NCI-H146 treated with DMSO at 0.1 percent for 48 hours (cell line): ENCODE data around the gene LSM10.

Source experiments
- DNase-seq: peaks from one replicate; lab custom pipeline; 2025; ENCODE audit not compliant: unreplicated experiment; lab: John Stamatoyannopoulos, UW

The LSM10 gene

DNA sequence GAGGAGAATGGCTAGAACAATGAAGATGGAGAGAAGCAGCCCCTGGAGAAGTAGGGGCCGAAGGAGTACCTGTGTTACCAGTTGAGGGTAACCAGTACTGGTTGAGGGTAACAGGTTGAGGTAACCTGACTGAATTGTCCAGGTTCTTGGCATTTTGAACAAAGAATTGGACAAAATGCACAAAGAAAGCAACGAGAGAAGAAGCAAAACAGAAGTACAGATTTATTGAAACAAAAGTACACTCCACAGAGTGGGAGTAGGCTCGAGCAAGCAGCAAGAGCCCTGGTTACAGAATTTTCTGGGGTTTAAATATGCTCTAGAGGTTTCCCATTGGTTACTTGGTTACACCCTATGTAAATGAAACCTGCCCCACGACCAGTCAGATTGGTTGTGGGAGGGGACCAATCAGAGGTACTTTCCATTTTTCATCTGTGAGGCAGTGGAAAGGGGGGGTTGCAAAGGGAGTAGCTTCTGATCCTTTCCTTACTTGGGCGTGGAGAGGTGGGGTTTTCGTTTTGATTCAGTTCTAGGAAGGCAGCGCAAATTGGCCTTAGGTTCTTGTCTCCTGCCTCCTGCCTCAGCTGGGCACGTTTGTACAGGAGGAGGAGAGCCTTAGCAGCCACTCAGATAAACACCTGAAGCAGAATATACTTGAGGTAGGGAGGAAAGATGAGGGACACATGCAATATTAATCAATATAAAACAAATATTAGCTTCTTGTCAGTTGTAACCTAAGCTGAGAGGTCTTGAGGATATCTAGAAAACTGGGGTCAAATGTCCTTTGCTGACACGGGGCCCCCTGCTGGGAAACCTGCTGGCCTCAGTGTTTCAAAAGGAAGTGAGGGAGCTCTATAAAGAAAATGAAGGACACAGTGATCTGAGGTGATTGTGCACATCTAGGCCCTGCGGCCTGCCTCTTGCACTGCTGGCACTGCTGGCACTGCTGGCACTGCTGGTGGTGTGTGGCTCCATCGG lies 14.3 kb upstream of the LSM10 start:
- no peak for DNase-seq

DNA sequence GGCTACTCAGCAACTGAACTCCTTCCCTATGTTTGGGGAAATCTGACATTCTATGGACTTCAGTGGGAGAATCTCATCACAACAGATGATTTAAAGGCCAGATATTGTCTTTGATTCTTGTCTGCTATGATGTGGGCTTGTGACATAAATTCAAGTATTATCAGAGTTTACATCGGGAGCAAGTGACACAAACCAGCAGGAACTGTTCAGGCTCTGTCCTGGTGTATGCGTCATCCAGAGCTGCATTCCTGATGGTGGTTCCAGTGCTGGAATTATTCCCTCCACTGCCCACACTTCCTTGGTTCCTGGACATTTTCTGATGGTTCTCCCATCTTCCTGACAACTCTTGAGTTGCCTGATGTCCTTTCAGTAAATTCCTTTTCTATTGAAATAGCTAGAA lies 10.8 kb upstream of the LSM10 start:
- no peak for DNase-seq

DNA sequence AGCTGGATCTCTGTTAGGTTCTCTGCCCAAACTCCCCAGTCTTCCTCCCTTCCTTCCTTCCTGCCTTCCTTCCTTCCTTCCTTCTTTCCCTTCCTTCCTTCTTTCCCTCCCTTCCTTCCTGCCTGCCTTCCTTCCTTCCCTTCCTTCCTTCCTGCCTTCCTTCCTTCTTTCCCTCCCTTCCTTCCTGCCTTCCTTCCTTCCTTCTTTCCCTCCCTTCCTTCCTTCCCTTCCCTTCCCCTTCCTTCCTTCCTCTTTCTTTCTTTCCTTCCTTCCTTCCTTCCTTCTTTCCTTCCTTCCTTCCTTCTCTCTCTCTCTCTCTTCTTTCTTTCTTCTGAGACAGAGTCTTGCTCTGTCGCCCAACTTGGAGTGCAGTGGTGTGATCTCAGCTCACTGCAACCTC lies 8.7 kb upstream of the LSM10 start:
- DNase-seq, result no peak

DNA sequence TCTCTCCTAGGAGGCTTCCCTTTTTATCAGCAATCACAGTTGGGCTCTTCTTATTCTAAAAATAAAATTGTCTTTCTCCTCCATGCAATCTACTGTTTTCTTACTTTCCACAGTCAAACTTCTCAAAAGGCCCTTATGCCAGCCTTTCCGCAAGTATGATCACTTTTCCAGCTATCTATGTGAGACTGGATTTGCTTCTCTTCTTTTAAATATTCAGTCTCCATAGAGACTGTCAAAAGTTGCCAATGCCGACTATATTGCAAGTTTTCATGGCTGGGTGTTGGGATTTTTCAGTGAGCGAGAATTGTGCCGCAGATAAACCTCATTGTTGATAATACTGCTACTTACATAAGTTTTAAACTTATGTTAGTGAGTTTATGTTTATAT lies 4.8 kb upstream of the LSM10 start:
- no peak for DNase-seq

DNA sequence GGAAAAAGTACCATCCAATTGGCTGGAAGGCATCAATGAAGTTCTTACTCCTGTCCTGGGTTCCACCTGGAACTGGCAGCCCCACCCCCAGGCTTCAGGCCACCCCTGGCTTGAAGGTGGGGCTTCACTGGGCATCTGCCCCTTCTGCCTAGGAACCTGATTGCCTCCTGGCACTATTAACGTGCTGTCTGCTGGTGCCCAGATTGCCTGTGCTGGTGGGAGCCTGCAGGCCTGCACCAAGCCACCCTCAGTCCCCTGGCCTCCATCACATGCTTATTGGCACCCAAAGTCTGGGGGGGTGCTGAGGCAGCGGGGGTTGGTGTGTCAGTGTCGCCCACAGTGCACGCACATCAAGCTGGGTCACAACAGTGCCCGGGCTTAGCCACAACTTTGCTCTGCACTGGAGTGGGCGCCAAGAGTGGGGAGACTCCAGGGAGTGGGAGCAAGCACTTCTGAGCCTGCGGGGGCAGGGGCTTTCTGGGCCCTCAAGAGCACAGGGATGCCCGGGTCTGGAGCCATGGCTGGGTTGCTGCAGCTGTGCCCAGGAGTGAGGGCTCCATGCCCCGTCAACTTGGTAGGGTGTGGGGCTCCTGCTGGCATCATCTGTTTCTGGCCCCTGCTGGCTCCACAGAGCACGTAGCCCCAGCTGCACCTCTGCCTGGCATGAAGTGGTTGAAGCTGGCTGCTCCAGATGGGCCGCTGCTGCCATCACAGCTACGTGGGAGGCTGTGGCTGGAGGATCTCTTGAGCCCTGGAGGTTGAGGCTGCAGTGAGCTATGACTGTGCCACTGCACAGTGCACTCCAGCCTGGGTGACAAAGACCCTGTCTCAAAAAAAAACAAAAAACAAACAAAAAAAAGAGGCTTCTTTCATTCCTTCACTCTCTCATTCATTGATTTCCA lies 4.1 kb upstream of the LSM10 start:
- DNase-seq, result no peak

DNA sequence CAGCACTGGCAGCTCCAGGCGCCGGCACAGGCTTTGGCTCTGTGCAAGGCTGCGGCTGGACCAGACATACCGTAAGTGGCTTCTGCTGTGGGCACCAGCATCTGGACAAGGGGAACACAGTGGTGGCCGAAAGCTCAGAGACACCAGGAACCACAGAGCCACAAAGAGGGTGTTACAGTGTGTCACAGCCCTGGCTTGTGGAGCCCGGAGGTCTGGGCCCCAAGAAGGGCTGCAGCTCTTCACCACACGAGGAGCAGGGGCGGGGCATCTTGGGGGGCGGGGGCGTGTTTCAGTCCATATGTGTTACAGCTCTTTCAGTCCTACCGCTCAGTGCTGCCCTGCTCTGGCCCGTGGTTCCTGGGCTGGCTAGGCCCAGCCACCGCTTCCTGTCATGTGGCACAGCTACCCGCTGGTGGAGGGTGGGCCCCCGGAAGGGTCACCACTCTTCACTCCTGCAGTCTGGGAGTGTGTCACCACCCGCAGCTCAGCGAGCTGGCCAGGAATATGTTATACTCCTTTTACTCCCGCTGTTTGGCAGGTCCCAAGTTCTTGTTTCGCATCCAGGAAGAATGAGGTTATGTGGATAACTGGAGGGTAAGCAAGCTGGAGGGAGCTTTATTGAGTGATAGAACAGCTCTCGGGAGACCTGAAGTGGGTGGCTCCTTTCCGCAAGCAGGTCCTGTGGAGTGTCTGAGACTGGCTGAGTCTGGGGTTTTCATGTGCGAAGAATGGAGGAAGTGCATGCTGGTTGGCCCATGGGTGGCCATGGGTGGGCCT lies 3.3 kb upstream of the LSM10 start:
- no peak for DNase-seq

GRCh38 chr1:36400514-36400824 lies 2.8 kb upstream of the LSM10 start:
- no peak for DNase-seq

GRCh38 chr1:36398370-36398977 lies 766 bp upstream of the LSM10 start:
- DNase-seq, result no peak

DNA sequence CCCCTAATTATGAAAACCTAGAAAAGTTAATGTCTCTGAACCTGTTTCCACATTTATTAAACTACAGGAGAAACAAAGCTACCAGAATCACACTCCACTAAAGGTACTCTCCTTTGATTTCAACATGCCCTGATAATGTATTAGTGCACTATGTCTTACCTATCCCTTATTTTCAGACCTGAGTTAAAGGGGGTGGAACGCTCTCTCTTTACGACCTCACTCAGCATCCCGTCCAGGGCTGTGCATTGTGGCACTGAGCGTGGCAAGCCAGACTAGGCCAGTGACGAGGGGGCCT lies 678 bp downstream of the LSM10 start:
- DNase-seq, result no peak

DNA sequence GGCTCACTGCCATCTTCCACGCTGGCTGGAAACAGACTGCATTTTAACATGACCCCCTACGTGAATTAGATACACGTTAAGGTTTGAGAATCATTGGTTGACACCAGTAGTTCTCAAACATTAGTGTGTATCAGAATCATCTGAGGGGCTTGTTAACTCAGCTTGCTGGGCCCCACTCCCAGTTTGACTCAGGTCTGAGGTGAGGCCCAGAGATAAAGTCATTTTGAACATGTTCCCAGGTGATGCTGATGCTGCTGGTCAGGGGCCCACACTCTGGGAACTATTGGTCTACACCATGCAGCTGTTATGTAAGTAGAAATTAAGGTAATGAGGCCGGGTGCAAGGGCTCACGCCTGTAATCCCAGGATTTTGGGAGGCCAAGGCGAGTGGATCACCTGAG lies 1.3 kb downstream of the LSM10 start:
- no peak for DNase-seq

DNA sequence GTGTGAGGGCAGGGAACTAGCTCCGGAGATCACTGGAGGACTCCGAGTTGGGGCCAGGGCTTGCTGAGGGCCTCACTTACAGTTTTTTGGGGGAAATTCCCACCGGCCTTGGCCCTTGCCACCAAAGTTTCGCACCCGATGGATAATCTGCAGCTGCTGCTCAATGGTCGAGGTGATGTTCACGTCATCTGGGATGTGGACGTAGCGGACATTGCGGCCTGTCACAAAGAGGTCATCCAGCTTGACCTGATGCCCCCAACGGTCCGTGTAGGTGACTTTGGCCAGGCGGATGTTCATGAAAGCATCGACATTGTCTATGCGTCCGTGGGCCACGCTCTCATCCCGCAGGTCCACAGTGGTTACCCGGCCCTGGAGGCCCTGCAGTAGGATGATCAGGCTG lies 4.0 kb downstream of the LSM10 start:
- no peak for DNase-seq

DNA sequence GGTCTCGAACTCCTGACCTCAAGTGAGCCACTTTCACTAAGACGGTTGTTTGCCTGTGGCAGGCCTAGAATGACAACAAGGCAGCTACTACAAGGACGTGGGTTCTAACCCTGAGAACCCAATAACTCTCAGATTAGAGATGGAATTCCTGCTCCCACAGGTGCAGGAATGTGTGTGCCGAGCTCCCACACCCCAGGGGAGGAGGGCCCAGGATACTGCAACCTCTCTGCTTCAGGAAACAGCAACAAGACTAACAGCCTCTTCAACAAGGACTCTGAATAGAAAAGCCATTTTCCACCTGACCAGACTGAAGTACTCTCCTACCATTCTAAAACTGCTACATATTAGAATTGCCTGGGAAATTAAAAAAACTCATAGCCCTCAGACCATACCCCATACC lies 4.9 kb downstream of the LSM10 start:
- DNase-seq, result no peak

DNA sequence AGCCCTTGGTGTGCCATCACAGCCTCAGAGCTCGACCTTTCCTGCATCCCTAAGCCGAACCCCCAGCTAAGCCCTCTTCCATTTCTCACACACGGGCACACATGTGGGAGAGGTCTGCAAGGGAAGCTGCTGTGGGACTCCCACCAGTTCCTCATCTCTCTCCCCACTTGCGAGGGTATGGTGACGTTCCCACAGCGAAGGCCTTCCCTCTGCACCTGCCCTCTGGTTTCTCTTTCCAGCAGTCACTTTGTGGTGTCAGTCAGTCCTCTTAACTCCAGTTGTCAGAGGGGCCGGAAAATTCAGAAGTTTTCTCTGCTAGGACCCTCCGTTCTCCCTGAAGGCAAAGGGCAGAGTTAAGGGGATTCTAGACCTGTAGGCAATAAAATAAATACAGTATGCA lies 6.4 kb downstream of the LSM10 start:
- no peak for DNase-seq

- no peak for DNase-seq
Measured at GRCh38 chr1:36390411-36390810, 7.3 kb downstream of the LSM10 start.

DNA sequence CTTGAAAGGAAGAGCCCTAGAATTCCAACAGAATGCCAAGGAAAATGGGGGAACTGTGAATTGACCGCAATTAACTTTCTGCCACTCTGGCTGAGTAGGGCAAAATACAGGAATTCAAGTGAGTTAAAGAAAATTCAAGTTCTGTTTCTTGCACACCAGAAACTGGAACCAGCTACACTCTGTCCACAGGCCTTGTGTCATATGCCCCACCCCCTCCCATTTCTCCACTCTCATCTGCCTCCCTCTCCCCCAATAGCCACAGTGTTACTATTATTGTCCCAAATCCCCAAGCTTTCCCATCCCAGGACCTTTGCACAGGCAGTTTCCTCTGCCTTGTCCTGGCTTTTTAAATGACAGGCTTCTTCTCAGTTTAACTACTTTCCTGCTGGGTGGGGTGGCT lies 7.7 kb downstream of the LSM10 start:
- no peak for DNase-seq

DNA sequence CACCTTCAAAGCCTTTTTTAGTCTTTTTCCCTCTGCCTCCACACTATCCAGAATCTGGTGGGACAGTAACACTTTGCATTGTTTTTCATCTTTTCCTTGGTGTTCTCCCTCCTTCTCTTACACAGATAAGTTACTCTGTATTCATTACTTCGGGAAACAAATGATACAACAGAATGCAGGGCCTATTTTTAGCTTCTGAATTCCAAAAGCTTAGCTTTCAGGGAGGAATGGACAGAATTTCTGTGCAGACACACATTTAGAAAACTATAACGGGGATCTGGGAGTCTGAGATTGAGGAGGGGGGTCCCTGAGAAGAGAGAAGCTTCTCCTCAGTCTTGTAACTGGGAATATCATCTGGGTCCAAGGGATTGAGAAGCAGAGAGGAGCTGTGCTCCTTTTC lies 8.4 kb downstream of the LSM10 start:
- DNase-seq, result no peak

- no peak for DNase-seq
Measured at GRCh38 chr1:36387141-36387949, 10.4 kb downstream of the LSM10 start.

- peak; percentile 64 for DNase-seq
Measured at GRCh38 chr1:36386265-36387140, 11.2 kb downstream of the LSM10 start.
